HCT116 (cell line): ENCODE measurements around the gene PPP1R37. TPM values are rescaled to one million over a fixed set of nuclear protein-coding genes. Genes with fewer than 3 reads are reported as not detected.

Experiments
- ATAC-seq: fragments of 200-7000 bp; cut with Tn5 transposase; 2 replicates; pipeline ENCODE4 v1.9.1; 2020; ENCODE audit warnings: mild to moderate bottlenecking, moderate library complexity
- BruUV-seq: library from RNA; stranded (reverse); fragments of 400-500 nt; replicated peaks from 2 replicates; lab custom pipeline; 2021; lab: Mats Ljungman, UMichigan
- CTCF ChIA-PET: fragments of 300-600 bp; sonication (Branson Sonifier 250); formaldehyde crosslinking; loops from one replicate; lab custom pipeline; 2021; ENCODE audit warnings: antibody characterized with exemption; lab: Charles Lee
- POLR2A ChIA-PET: fragments of 300-600, 350-600 bp; sonication (Branson Sonifier 250); formaldehyde crosslinking; loops from one replicate; lab custom pipeline; 2021; ENCODE audit warnings: antibody characterized with exemption; lab: Charles Lee
- RAD21 ChIA-PET, 2 experiments: fragments of 300-600 bp; sonication (Branson Sonifier 250); formaldehyde crosslinking; loops; one replicate each; lab custom pipeline; 2023; ENCODE audit warnings: low total read pairs in 2 of 2; ENCODE audit not compliant: uncharacterized antibody in 2 of 2, unreplicated experiment in 2 of 2, low non-redundant PET in 1 of 2; lab: Charles Lee
- DNase-seq: peaks from one replicate; pipeline ENCODE4 v3.0.0-alpha.2; 2010; ENCODE audit warnings: low read depth, low spot score
- H2AFZ ChIP-seq: fragments of 200-600 bp; shearing (Covaris generic), sonication (generic); 2 replicates; pipeline ENCODE4 v1.6.1; 2017; ENCODE audit warnings: low read depth, mixed run types, mixed read lengths, antibody characterized with exemption, low read length; ENCODE audit not compliant: poor library complexity, severe bottlenecking
- H3K27ac ChIP-seq: 2 replicates; pipeline ENCODE4 v1.5.1; 2012; ENCODE audit warnings: low read depth, low read length
- H3K27me3 ChIP-seq: fragments of 200-600 bp; sonication (generic); 2 replicates; pipeline ENCODE4 v1.6.1; 2016; ENCODE audit warnings: mixed run types, low read length, mixed read lengths; ENCODE audit not compliant: insufficient read depth
- H3K36me3 ChIP-seq, 2 experiments: fragments of 200-500 bp in 1 of 2; fragments of 200-600 bp in 1 of 2; sonication (Bioruptor generic) in 1 of 2; sonication (generic) in 1 of 2; 2 replicates each; pipeline versions ENCODE4 v1.5.1 to v1.6.1; 2014 to 2016; ENCODE audit warnings: low read length in 2 of 2, inconsistent platforms in 1 of 2, mixed read lengths in 1 of 2, mixed run types in 1 of 2; ENCODE audit not compliant: insufficient read depth in 2 of 2, control insufficient read depth in 1 of 2
- H3K4me1 ChIP-seq, 2 experiments: fragments of 200-600 bp in 1 of 2; sonication (generic) in 1 of 2; 2 replicates each; pipeline versions ENCODE4 v1.5.1 to v1.6.1; 2012 to 2017; ENCODE audit warnings: low read length in 2 of 2, inconsistent platforms in 1 of 2, mild to moderate bottlenecking in 1 of 2, mixed read lengths in 1 of 2, mixed run types in 1 of 2, moderate library complexity in 1 of 2; ENCODE audit not compliant: insufficient read depth in 2 of 2, control insufficient read depth in 1 of 2
- H3K4me2 ChIP-seq: fragments of 200-600 bp; sonication (generic); 2 replicates; pipeline ENCODE4 v1.6.1; 2017; ENCODE audit warnings: mixed run types, low read length, mixed read lengths
- H3K4me3 ChIP-seq, 2 experiments: fragments of 200-600 bp in 1 of 2; sonication (generic) in 1 of 2; replicated peaks in 1 of 2; 2 replicates each; pipeline ENCODE4 v1.5.1; 2011 to 2016; ENCODE audit warnings: low read length in 2 of 2, control low read depth in 1 of 2, low read depth in 1 of 2, mild to moderate bottlenecking in 1 of 2, mixed read lengths in 1 of 2, mixed run types in 1 of 2
- H3K79me2 ChIP-seq: fragments of 200-600 bp; sonication (generic); 2 replicates; pipeline ENCODE4 v1.6.1; 2017; ENCODE audit warnings: mild to moderate bottlenecking, mixed run types, low read length, moderate library complexity, mixed read lengths; ENCODE audit not compliant: insufficient read depth
- H3K9ac ChIP-seq: fragments of 200-600 bp; sonication (generic); 2 replicates; pipeline ENCODE4 v1.6.1; 2016; ENCODE audit warnings: low read length, mixed read lengths
- H3K9me2 ChIP-seq: fragments of 200-600 bp; sonication (generic), shearing (Covaris generic); 2 replicates; pipeline ENCODE4 v1.6.1; 2017; ENCODE audit warnings: mixed run types, mild to moderate bottlenecking, moderate library complexity; ENCODE audit not compliant: insufficient read depth
- H3K9me3 ChIP-seq, 2 experiments: fragments of 200-500 bp in 1 of 2; fragments of 200-600 bp in 1 of 2; sonication (Bioruptor generic) in 1 of 2; sonication (generic) in 1 of 2; 2 replicates each; pipeline ENCODE4 v1.6.1; 2014 to 2017; ENCODE audit warnings: low read length in 2 of 2, mixed read lengths in 2 of 2, inconsistent platforms in 1 of 2, low read depth in 1 of 2, mild to moderate bottlenecking in 1 of 2, mixed run types in 1 of 2, moderate library complexity in 1 of 2; ENCODE audit not compliant: control insufficient read depth in 1 of 2, insufficient read depth in 1 of 2
- H4K20me1 ChIP-seq: fragments of 200-600 bp; sonication (generic), shearing (Covaris generic); 2 replicates; pipeline ENCODE4 v1.6.1; 2017; ENCODE audit warnings: mixed run types, mild to moderate bottlenecking, moderate library complexity; ENCODE audit not compliant: insufficient read depth
- CBX3 ChIP-seq: IDR thresholded peaks from 2 replicates; pipeline ENCODE4 v1.6.1; 2012; ENCODE audit warnings: low read depth
- CEBPB ChIP-seq: IDR thresholded peaks from 2 replicates; pipeline ENCODE4 v1.6.1; 2012; ENCODE audit warnings: low read depth
- ELF1 ChIP-seq: IDR thresholded peaks from 2 replicates; pipeline ENCODE4 v1.6.1; 2012; ENCODE audit warnings: low read depth, borderline replicate concordance
- EZH2 ChIP-seq: fragments of 200-600 bp; sonication (generic); IDR thresholded peaks from 2 replicates; pipeline ENCODE4 v1.6.1; 2017; ENCODE audit warnings: antibody characterized with exemption, mixed run types
- JUND ChIP-seq: IDR thresholded peaks from 2 replicates; pipeline ENCODE4 v1.6.1; 2012
- POLR2A ChIP-seq: IDR thresholded peaks from 2 replicates; pipeline ENCODE4 v1.7.0; 2011; ENCODE audit warnings: borderline replicate concordance; ENCODE audit not compliant: insufficient read depth, insufficient read length; ENCODE audit errors: extremely low read depth
- POLR2AphosphoS5 ChIP-seq: IDR thresholded peaks from 2 replicates; pipeline ENCODE4 v1.6.1; 2011; ENCODE audit warnings: mild to moderate bottlenecking, low read depth, low read length, moderate library complexity
- SIN3A ChIP-seq: IDR thresholded peaks from 2 replicates; pipeline ENCODE4 v1.6.1; 2012; ENCODE audit warnings: low read depth
- SP1 ChIP-seq: IDR thresholded peaks from 2 replicates; pipeline ENCODE4 v1.6.1; 2012; ENCODE audit warnings: low read depth
- TCF7L2 ChIP-seq: IDR thresholded peaks from 2 replicates; pipeline ENCODE4 v1.7.0; 2011; ENCODE audit warnings: borderline replicate concordance, inconsistent platforms; ENCODE audit not compliant: insufficient read depth, insufficient read length; ENCODE audit errors: extremely low read depth
- YY1 ChIP-seq: IDR thresholded peaks from 2 replicates; pipeline ENCODE4 v1.6.1; 2011; ENCODE audit warnings: low read length, low read depth, moderate library complexity, mild to moderate bottlenecking; ENCODE audit not compliant: insufficient replicate concordance; ENCODE audit errors: extremely low read depth
- intact Hi-C: fragments of 100-400 bp; cut with micrococcal nuclease; formaldehyde crosslinking; loops from 2 replicates; pipeline ENCODE4 v1.10.0; 2022
- total RNA-seq: library from RNA; stranded (reverse); gene quantifications from one replicate; pipeline ENCODE4 v1.2.1, GENCODE V29; 2021; ENCODE audit not compliant: unreplicated experiment
- TF ChIP-seq, protein P1 (sequence below): IDR thresholded peaks from 2 replicates; pipeline ENCODE4 v1.6.1; 2012

Gene PPP1R37
- total RNA-seq, 1 experiment from 2014 or later, result 32.7 TPM

- ChIA-PET CTCF (no interaction called here), POLR2A (no interaction called here), RAD21 (interaction anchor here in 1 of 2 experiments (0.7 kb wide), 1 partner anchor 30 kb away, joined by 3 read pairs; no protein-coding TSS in a partner anchor)
- Histone ChIP-seq H4K20me1 (no peaks in the 10 kb centered on the region), H3K27me3 (no peaks in the 10 kb centered on the region), H3K27ac (no peak overlapping the region)
- intact Hi-C loops, result loop anchor here (10.0 kb wide), 1 partner anchor 81 kb away; the partner anchor contains the start of gene PPP1R37
- ATAC-seq (no peak), DNase-seq (no peak)
- TF ChIP-seq, protein P1, sequence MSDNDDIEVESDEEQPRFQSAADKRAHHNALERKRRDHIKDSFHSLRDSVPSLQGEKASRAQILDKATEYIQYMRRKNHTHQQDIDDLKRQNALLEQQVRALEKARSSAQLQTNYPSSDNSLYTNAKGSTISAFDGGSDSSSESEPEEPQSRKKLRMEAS, result no peak
- no peak for TF ChIP-seq ELF1
- TF ChIP-seq EZH2, result no peak
- no peak for TF ChIP-seq SP1
- no peak for TF ChIP-seq POLR2A
- no peak for TF ChIP-seq POLR2AphosphoS5
- no peak for TF ChIP-seq SIN3A
- no peak for TF ChIP-seq YY1
- TF ChIP-seq CEBPB, result no peak
- TF ChIP-seq JUND, result no peak
- no peak for TF ChIP-seq CBX3
- TF ChIP-seq TCF7L2, result no peak
- TF ChIP-seq, all 23 proteins: peak for 0
- Histone ChIP-seq H3K4me3 (no peak overlapping the region), H3K4me1 (peaks cover 4 to 23% of the 10 kb centered on the region in 2 experiments; a peak in 2 of 4 replicates), H3K79me2 (peaks cover 10% of the 10 kb centered on the region), H3K4me2 (no peak overlapping the region), H3K9me3 (no peaks in the 10 kb centered on the region), H3K9ac (no peak overlapping the region), H3K9me2 (no peaks in the 10 kb centered on the region), H3K36me3 (no peaks in the 10 kb centered on the region), H2AFZ (no peak overlapping the region)
- no TSS peak for BruUV-seq
Measured at GRCh38 chr19:45175515-45176345, 82.8 kb downstream of the PPP1R37 start.
